Measurements from ENCODE around the gene RRN3.
"Not testable (repeated sequence)": the region's sequence is repeated elsewhere in the genome, so short reads cannot be mapped to it uniquely, and the experiment has no call there.

- not testable (repeated sequence) for TF ChIP-seq CTCF (IDR thresholded peaks at IDR 0.05 in 8 of 11, conservative IDR thresholded peaks at IDR 0.05 in 3 of 11); POLR2A (IDR thresholded peaks at IDR 0.05); POLR2AphosphoS5 (IDR thresholded peaks at IDR 0.05)
Observed at GRCh38 chr16:15130256-15130932, 36.3 kb upstream of the RRN3 start.

Data from spleen (tissue), 7 donors.